Neural cell (in vitro differentiated cells): ENCODE results near the gene MACO1.
"Not testable (repeated sequence)": the region's sequence is repeated elsewhere in the genome, so short reads cannot be mapped to it uniquely, and the experiment has no call there.

Source experiments
- EP300 ChIP-seq: fragments of 450-650 bp; conservative IDR thresholded peaks from 2 replicates; pipeline ENCODE4 v1.6.1; 2014; ENCODE audit warnings: antibody characterized with exemption, mild to moderate bottlenecking, moderate library complexity; ENCODE audit not compliant: poor library complexity, severe bottlenecking
- EZH2 ChIP-seq: fragments of 200-600, 300-800 bp; shearing (Covaris generic), sonication (generic); IDR thresholded peaks from 2 replicates; pipeline ENCODE4 v1.6.1; 2014; ENCODE audit warnings: antibody characterized with exemption, low read length, borderline replicate concordance, mild to moderate bottlenecking; ENCODE audit not compliant: insufficient read depth, poor library complexity, severe bottlenecking
- MXI1 ChIP-seq: fragments of 450-650 bp; conservative IDR thresholded peaks from 2 replicates; pipeline ENCODE4 v1.6.1; 2014; ENCODE audit warnings: antibody characterized with exemption, mild to moderate bottlenecking; ENCODE audit not compliant: poor library complexity, severe bottlenecking
- POLR2AphosphoS5 ChIP-seq: IDR thresholded peaks from 2 replicates; pipeline ENCODE4 v1.6.1; 2012
- RAD21 ChIP-seq: fragments of 450-650 bp; conservative IDR thresholded peaks from 2 replicates; pipeline ENCODE4 v1.6.1; 2014; ENCODE audit warnings: antibody characterized with exemption, mild to moderate bottlenecking, moderate library complexity
- TAF1 ChIP-seq: IDR thresholded peaks from 2 replicates; pipeline ENCODE4 v1.6.1; 2012; ENCODE audit warnings: low read depth
- TF ChIP-seq, protein P1 (sequence below): fragments of 450-650 bp; IDR thresholded peaks from 2 replicates; pipeline ENCODE4 v1.5.1; 2014; ENCODE audit warnings: antibody characterized with exemption, mild to moderate bottlenecking, moderate library complexity; ENCODE audit not compliant: poor library complexity, severe bottlenecking

- TF ChIP-seq, protein P1, sequence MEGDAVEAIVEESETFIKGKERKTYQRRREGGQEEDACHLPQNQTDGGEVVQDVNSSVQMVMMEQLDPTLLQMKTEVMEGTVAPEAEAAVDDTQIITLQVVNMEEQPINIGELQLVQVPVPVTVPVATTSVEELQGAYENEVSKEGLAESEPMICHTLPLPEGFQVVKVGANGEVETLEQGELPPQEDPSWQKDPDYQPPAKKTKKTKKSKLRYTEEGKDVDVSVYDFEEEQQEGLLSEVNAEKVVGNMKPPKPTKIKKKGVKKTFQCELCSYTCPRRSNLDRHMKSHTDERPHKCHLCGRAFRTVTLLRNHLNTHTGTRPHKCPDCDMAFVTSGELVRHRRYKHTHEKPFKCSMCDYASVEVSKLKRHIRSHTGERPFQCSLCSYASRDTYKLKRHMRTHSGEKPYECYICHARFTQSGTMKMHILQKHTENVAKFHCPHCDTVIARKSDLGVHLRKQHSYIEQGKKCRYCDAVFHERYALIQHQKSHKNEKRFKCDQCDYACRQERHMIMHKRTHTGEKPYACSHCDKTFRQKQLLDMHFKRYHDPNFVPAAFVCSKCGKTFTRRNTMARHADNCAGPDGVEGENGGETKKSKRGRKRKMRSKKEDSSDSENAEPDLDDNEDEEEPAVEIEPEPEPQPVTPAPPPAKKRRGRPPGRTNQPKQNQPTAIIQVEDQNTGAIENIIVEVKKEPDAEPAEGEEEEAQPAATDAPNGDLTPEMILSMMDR, result not testable (repeated sequence)
- TF ChIP-seq EZH2, TAF1, RAD21, POLR2AphosphoS5, EP300, MXI1: not testable (repeated sequence)
These were observed 16.1 kb upstream of the MACO1 start for GRCh38 chr1:25414578-25414977.
